CD8-positive, alpha-beta memory T cell (primary cell): Measurements from ENCODE around the gene ALPL. TPM values are rescaled to one million over a fixed set of nuclear protein-coding genes. Genes with fewer than 3 reads are reported as not detected.

ENCODE experiments used
- CTCF ChIA-PET: fragments of 350-600 bp; sonication (Branson Sonifier 250); formaldehyde crosslinking; loops from one replicate; lab custom pipeline; 2021; ENCODE audit warnings: antibody characterized with exemption; lab: Charles Lee
- POLR2A ChIA-PET: fragments of 350-600 bp; sonication (Branson Sonifier 250); formaldehyde crosslinking; loops from one replicate; lab custom pipeline; 2021; ENCODE audit warnings: antibody characterized with exemption; lab: Charles Lee
- DNase-seq, 5 donors: peaks; one replicate each; pipeline versions ENCODE4 v3.0.0 to v3.0.0-alpha.2; 2020 to 2022; ENCODE audit warnings: mixed read lengths in 1 of 5
- H3K27ac ChIP-seq: one replicate; pipeline ENCODE4 v1.7.0; 2013; ENCODE audit warnings: low read depth, mild to moderate bottlenecking, low read length, moderate library complexity
- H3K27me3 ChIP-seq: 2 replicates; pipeline ENCODE4 v1.7.0; 2013; ENCODE audit warnings: low read length, mild to moderate bottlenecking; ENCODE audit not compliant: insufficient read depth, poor library complexity, severe bottlenecking
- H3K36me3 ChIP-seq: 2 replicates; pipeline ENCODE4 v1.7.0; 2013; ENCODE audit warnings: mild to moderate bottlenecking, low read length, moderate library complexity; ENCODE audit not compliant: insufficient read depth
- H3K4me1 ChIP-seq: 2 replicates; pipeline ENCODE4 v1.7.0; 2013; ENCODE audit warnings: mild to moderate bottlenecking, low read length, moderate library complexity; ENCODE audit not compliant: insufficient read depth
- H3K4me3 ChIP-seq: 2 replicates; pipeline ENCODE4 v1.7.0; 2013; ENCODE audit warnings: mild to moderate bottlenecking, low read length
- H3K9me3 ChIP-seq: 2 replicates; pipeline ENCODE4 v1.7.0; 2013; ENCODE audit warnings: mild to moderate bottlenecking, low read length
- H3K27ac Mint-ChIP-seq, 8 donors: one replicate each; pipeline ENCODE4 v1.8.0; 2020 to 2021; ENCODE audit warnings: mixed read lengths in 8 of 8, mild to moderate bottlenecking in 6 of 8, inconsistent platforms in 3 of 8, moderate library complexity in 3 of 8
- H3K27me3 Mint-ChIP-seq, 2 donors: one replicate each; pipeline ENCODE4 v1.8.0; 2020 to 2021; ENCODE audit warnings: mixed read lengths in 2 of 2, mild to moderate bottlenecking in 1 of 2, moderate library complexity in 1 of 2
- H3K36me3 Mint-ChIP-seq, 3 donors: one replicate each; pipeline ENCODE4 v1.8.0; 2020 to 2021; ENCODE audit warnings: mixed read lengths in 3 of 3, inconsistent platforms in 1 of 3, mild to moderate bottlenecking in 1 of 3
- H3K4me1 Mint-ChIP-seq, 3 donors: one replicate each; pipeline ENCODE4 v1.8.0; 2020 to 2021; ENCODE audit warnings: mixed read lengths in 3 of 3, inconsistent platforms in 1 of 3, mild to moderate bottlenecking in 1 of 3
- H3K4me3 Mint-ChIP-seq, 7 donors: one replicate each; pipeline ENCODE4 v1.8.0; 2020 to 2021; ENCODE audit warnings: mixed read lengths in 7 of 7, mild to moderate bottlenecking in 6 of 7, moderate library complexity in 4 of 7, inconsistent platforms in 2 of 7
- H3K9me3 Mint-ChIP-seq, 5 donors: one replicate each; pipeline ENCODE4 v1.8.0; 2020 to 2022; ENCODE audit warnings: mixed read lengths in 5 of 5, mild to moderate bottlenecking in 3 of 5, moderate library complexity in 2 of 5, inconsistent platforms in 1 of 5
- polyA plus RNA-seq: library from polyadenylated mRNA; unstranded; fragments of 300-500 nt; fragmentation: Illumina TruSeq; gene quantifications from one replicate; pipeline ENCODE4 v1.2.3, GENCODE V29; 2021
- total RNA-seq, 2 experiments: library from RNA; stranded (reverse); gene quantifications; one replicate each; pipeline ENCODE4 v1.2.3, GENCODE V29; 2021

Gene ALPL
- total and polyA plus RNA-seq, 3 experiments from 2014 or later, result not detected

DNA sequence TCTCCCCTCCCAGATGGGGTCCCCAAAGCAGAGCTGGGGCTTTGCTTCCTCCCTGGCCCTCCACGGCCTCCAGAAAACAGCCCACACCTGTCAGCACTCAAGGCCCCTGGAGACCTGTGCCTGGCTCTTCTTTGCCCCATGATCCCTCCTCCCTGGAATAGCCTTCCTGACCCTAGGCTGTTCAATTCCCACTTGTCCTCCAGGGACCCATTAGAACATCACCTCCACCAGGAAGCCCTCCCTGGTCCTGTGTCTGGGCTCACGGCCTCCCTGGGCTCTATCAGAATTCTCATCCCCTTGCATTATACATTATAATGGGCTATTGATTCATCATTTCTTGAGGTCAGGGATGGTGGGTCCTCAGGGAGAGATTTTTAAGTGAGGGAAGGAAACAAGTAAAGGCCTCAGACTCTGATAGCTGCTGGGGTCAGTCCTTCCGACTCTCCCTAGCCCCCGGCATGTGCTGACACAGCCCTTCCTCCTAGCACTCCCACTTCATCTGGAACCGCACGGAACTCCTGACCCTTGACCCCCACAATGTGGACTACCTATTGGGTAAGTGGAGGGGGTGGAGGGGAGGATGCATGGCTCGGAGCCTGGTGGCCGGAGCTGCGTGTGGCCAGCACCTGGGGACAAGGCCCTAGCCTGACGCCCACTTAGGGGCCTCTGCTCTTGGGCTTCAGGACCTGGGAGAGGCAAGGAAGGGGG, 60.8 kb downstream of the ALPL start:
- no peaks in the 10 kb centered on the region for H3K9me3 Mint-ChIP-seq
- H3K9me3 ChIP-seq, result no peaks in the 10 kb centered on the region
- no peaks in the 10 kb centered on the region for H3K4me1 ChIP-seq
- POLR2A ChIA-PET, result no interaction called here
- no peak overlapping the region for H3K4me3 ChIP-seq
- DNase-seq, result no peak
- H3K27ac ChIP-seq, result no peak overlapping the region
- no peaks in the 10 kb centered on the region for H3K36me3 Mint-ChIP-seq
- no peaks in the 10 kb centered on the region for H3K4me1 Mint-ChIP-seq
- no peak overlapping the region for H3K27ac Mint-ChIP-seq
- peaks cover 5 to 15% of the 10 kb centered on the region in 2 donors for H3K27me3 Mint-ChIP-seq
- CTCF ChIA-PET, result no interaction called here
- H3K4me3 Mint-ChIP-seq, result no peak overlapping the region
- no peaks in the 10 kb centered on the region for H3K27me3 ChIP-seq
- H3K36me3 ChIP-seq, result no peaks in the 10 kb centered on the region

DNA sequence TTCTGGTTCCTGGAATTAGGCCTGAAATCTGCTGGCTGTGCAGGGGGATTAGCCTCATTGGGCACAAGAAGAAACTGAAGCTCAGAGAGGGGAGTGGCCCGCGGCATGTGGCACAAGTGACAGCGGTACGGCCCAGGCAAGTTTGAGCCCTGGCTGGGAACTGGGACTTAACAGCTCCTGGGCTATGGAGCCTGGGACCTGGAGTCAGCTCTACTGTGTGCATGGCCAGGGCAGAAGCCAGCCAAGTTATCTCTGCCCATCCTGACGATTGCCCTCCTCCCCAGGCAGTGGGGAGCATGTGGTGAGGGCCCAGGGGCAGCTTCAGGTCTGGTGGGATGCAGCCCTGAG, 61.3 kb downstream of the ALPL start:
- no peaks in the 10 kb centered on the region for H3K9me3 Mint-ChIP-seq
- POLR2A ChIA-PET, result no interaction called here
- CTCF ChIA-PET, result no interaction called here
- Histone ChIP-seq H3K36me3 (no peaks in the 10 kb centered on the region), H3K4me3 (no peak overlapping the region), H3K4me1 (no peaks in the 10 kb centered on the region), H3K27me3 (no peaks in the 10 kb centered on the region), H3K27ac (no peak overlapping the region), H3K9me3 (no peaks in the 10 kb centered on the region)
- no peak overlapping the region for H3K27ac Mint-ChIP-seq
- no peaks in the 10 kb centered on the region for H3K4me1 Mint-ChIP-seq
- DNase-seq, result no peak
- H3K4me3 Mint-ChIP-seq, result no peak overlapping the region
- peaks cover 5 to 17% of the 10 kb centered on the region in 2 donors for H3K27me3 Mint-ChIP-seq
- H3K36me3 Mint-ChIP-seq, result no peaks in the 10 kb centered on the region

DNA sequence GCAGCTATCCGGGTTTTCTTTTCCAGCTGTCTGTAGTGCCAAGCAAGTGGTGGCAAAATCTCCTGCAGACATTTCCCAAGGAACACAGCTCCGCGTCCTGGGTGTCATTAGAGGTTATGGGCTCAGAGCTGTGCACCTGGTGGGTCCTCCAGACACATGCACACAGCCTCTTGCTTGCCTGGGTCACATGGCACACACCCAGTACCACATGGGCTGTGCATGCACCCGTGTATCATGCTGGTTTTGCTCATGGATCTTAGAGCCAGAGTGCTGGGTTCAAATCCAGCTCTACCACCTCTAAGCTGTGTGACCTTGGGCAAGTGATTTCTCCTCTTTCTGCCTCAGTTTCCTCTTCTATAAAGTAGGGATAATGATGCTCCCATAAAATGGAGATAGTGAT, 61.7 kb downstream of the ALPL start:
- POLR2A ChIA-PET, result no interaction called here

DNA sequence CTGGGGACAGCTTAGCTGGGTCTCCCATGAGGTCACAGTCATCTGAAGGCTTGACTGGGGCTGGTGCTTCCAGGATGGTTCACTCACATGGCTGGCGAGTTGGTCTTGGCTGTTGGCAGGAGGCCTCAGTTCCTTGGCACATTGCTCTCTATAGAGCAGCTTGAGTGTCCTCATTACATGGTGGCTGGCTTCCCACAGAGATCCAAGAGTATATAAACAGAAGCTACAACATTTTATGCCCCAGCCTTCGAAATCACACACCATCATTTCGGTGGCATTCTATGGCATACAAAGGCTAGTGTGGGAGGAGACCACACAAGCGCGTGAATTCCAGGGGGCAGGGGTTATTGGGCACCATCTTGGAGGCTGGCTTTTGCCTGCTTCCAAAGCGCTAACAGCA, 63.0 kb downstream of the ALPL start:
- H3K9me3 ChIP-seq, result no peaks in the 10 kb centered on the region
- DNase-seq, result no peak
- H3K4me3 ChIP-seq, result no peak overlapping the region
- H3K27ac ChIP-seq, result no peak overlapping the region
- no peak overlapping the region for H3K4me3 Mint-ChIP-seq
- CTCF ChIA-PET, result no interaction called here
- H3K4me1 Mint-ChIP-seq, result no peaks in the 10 kb centered on the region
- H3K27ac Mint-ChIP-seq, result no peak overlapping the region
- no peaks in the 10 kb centered on the region for H3K4me1 ChIP-seq
- H3K9me3 Mint-ChIP-seq, result no peaks in the 10 kb centered on the region
- POLR2A ChIA-PET, result no interaction called here
- H3K27me3 ChIP-seq, result no peaks in the 10 kb centered on the region
- H3K36me3 Mint-ChIP-seq, result no peaks in the 10 kb centered on the region
- H3K36me3 ChIP-seq, result no peaks in the 10 kb centered on the region
- H3K27me3 Mint-ChIP-seq, result peaks cover 8 to 26% of the 10 kb centered on the region in 2 donors

More for the DNA sequence above, 61.7 kb downstream of the ALPL start:
- H3K4me3 ChIP-seq, result no peak overlapping the region
- Mint-ChIP-seq H3K4me3 (no peak overlapping the region), H3K36me3 (no peaks in the 10 kb centered on the region), H3K4me1 (no peaks in the 10 kb centered on the region), H3K9me3 (no peaks in the 10 kb centered on the region), H3K27me3 (peaks cover 7 to 18% of the 10 kb centered on the region in 2 donors), H3K27ac (no peak overlapping the region)
- H3K4me1 ChIP-seq, result no peaks in the 10 kb centered on the region
- no peaks in the 10 kb centered on the region for H3K36me3 ChIP-seq
- no peak overlapping the region for H3K27ac ChIP-seq
- no peaks in the 10 kb centered on the region for H3K27me3 ChIP-seq
- CTCF ChIA-PET, result no interaction called here
- H3K9me3 ChIP-seq, result no peaks in the 10 kb centered on the region
- DNase-seq, result no peak

DNA sequence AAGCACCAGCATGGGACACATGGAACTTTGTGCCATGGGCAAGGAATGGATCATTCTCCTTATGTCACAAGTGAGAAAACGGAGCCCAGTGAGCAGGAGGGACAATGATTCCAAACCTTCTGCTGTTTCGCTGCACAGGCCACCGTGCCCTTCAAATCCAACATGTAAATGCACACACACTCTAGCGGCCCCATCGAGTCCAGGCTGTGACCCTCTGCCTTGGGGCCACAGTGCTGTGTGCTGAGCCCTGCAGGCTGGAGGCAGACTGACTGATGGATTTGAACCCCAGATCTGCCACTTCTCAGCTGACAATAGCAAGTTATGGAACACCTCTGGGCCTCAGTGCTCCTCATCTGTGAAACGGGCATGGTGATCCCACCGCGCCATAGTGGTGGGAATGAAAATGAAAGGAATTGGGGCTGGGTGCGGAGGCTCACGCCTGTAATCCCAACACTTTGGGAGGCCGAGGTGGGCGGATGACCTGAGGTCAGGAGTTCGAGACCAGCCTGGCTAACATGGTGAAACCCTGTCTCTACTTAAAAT, 63.6 kb downstream of the ALPL start:
- no peaks in the 10 kb centered on the region for H3K4me1 ChIP-seq
- no peak overlapping the region for H3K4me3 ChIP-seq
- H3K27me3 Mint-ChIP-seq, result peaks cover 8 to 24% of the 10 kb centered on the region in 2 donors
- H3K9me3 Mint-ChIP-seq, result no peaks in the 10 kb centered on the region
- H3K27ac ChIP-seq, result no peak overlapping the region
- H3K9me3 ChIP-seq, result no peaks in the 10 kb centered on the region
- POLR2A ChIA-PET, result no interaction called here
- H3K36me3 ChIP-seq, result no peaks in the 10 kb centered on the region
- no peak overlapping the region for H3K4me3 Mint-ChIP-seq
- no peaks in the 10 kb centered on the region for H3K4me1 Mint-ChIP-seq
- H3K27ac Mint-ChIP-seq, result no peak overlapping the region
- no peak for DNase-seq
- CTCF ChIA-PET, result interaction anchor here (0.6 kb wide), 1 partner anchor 477 kb away, joined by 3 read pairs; no protein-coding TSS in a partner anchor
- no peaks in the 10 kb centered on the region for H3K36me3 Mint-ChIP-seq
- no peaks in the 10 kb centered on the region for H3K27me3 ChIP-seq

DNA sequence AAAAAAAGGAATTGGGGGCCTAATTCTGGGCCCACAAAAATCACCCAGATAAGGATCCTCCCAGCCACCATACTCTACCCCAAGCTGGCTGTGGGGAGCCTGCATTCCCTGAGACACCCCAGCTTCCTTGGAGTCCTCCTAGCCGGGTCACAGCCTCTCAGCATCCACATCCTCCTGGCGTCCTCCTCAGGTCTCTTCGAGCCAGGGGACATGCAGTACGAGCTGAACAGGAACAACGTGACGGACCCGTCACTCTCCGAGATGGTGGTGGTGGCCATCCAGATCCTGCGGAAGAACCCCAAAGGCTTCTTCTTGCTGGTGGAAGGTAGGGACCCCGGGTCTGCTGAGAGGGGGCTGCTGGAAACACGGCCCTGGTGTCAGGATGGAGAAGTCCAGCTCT, 64.3 kb downstream of the ALPL start:
- no peaks in the 10 kb centered on the region for H3K36me3 Mint-ChIP-seq
- DNase-seq, result no peak
- Histone ChIP-seq H3K9me3 (no peaks in the 10 kb centered on the region), H3K36me3 (no peaks in the 10 kb centered on the region), H3K4me1 (no peaks in the 10 kb centered on the region), H3K4me3 (no peak overlapping the region), H3K27me3 (no peaks in the 10 kb centered on the region), H3K27ac (no peak overlapping the region)
- H3K27me3 Mint-ChIP-seq, result peaks cover 8 to 23% of the 10 kb centered on the region in 2 donors
- no peaks in the 10 kb centered on the region for H3K4me1 Mint-ChIP-seq
- ChIA-PET CTCF (interaction anchor here (0.6 kb wide), 1 partner anchor 477 kb away, joined by 3 read pairs; no protein-coding TSS in a partner anchor), POLR2A (no interaction called here)
- H3K4me3 Mint-ChIP-seq, result no peak overlapping the region
- H3K9me3 Mint-ChIP-seq, result no peaks in the 10 kb centered on the region
- H3K27ac Mint-ChIP-seq, result no peak overlapping the region

DNA sequence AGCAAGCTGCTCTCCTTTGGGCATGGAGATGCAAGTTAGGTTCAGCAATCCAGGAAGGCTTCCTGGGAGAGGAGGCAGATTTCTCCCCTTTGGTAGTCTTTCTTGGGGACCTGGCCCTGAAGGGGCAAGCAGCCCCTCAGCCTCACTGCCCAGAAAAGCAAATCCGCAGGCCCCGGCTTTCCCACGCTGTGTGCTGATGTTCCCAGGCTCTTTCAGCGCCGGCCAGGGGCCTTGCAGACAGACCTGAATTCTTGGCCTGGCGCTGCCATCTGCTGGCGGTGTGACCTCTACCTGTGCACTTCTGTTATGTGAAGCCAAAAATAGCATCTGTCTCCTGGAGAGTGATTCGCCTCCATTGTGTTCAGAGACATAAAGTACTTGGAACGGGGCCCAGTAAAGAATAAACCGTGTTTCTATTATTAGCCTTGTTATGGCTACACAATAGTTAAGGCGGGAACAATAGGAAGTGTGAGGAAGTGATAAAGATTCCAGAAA, 64.8 kb downstream of the ALPL start:
- no peaks in the 10 kb centered on the region for H3K27me3 ChIP-seq
- no peaks in the 10 kb centered on the region for H3K36me3 Mint-ChIP-seq
- CTCF ChIA-PET, result no interaction called here

DNA sequence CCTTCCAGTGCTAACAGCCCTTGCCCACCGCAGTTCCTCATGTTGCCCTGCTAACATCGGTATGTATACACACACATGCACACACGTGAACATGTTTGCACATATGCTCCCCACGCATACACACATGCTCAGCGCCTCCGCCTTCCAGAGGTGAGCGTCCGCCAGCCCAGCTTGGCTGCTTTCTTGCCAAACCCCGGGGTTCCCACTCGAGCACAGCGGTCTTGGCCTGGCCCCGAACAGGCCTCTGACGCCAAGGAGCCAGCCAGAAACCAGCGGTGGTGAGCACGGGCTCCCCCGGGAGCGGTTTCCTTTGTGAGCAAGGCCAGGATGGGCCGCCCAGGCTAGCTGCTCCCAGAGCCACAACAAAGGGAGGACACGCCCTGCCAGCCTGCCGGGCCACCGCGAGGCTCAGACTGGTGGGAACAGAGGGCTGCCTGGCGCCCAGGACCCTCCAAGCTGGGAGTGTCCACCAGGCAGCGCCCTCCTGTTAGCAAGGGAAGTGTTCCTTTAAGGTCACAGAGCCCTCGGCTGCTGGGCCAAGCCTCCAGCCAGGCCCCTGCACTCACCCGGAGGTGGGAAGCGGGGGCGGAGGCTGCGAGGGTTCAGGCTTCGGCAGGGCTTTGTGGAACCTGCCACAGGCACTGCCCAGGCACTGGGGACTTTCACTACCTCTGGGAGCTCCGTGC, 65.4 kb downstream of the ALPL start:
- H3K27ac Mint-ChIP-seq, result no peak overlapping the region
- CTCF ChIA-PET, result no interaction called here
- no peaks in the 10 kb centered on the region for H3K27me3 ChIP-seq
- no peak overlapping the region for H3K27ac ChIP-seq
- H3K4me3 ChIP-seq, result no peak overlapping the region
- no peaks in the 10 kb centered on the region for H3K9me3 Mint-ChIP-seq
- H3K9me3 ChIP-seq, result no peaks in the 10 kb centered on the region
- H3K27me3 Mint-ChIP-seq, result peaks cover 8 to 23% of the 10 kb centered on the region in 2 donors
- H3K36me3 Mint-ChIP-seq, result no peaks in the 10 kb centered on the region
- H3K36me3 ChIP-seq, result no peaks in the 10 kb centered on the region
- no peaks in the 10 kb centered on the region for H3K4me1 Mint-ChIP-seq
- POLR2A ChIA-PET, result no interaction called here
- H3K4me3 Mint-ChIP-seq, result no peak overlapping the region
- no peak for DNase-seq
- no peaks in the 10 kb centered on the region for H3K4me1 ChIP-seq

More for the DNA sequence above, 64.8 kb downstream of the ALPL start:
- Histone ChIP-seq H3K36me3 (no peaks in the 10 kb centered on the region), H3K4me1 (no peaks in the 10 kb centered on the region), H3K4me3 (no peak overlapping the region), H3K9me3 (no peaks in the 10 kb centered on the region), H3K27ac (no peak overlapping the region)
- H3K9me3 Mint-ChIP-seq, result no peaks in the 10 kb centered on the region
- H3K4me1 Mint-ChIP-seq, result no peaks in the 10 kb centered on the region
- H3K27me3 Mint-ChIP-seq, result peaks cover 8 to 23% of the 10 kb centered on the region in 2 donors
- no peak overlapping the region for H3K27ac Mint-ChIP-seq
- no peak overlapping the region for H3K4me3 Mint-ChIP-seq
- DNase-seq, result no peak
- POLR2A ChIA-PET, result no interaction called here
